ENCODE results near the gene CLCA4. TPM values are rescaled to one million over a fixed set of nuclear protein-coding genes. Genes with fewer than 3 reads are reported as not detected.

CLCA4 gene
- total and polyA plus RNA-seq, 2 experiments from 2014 or later: not detected

- Histone ChIP-seq H3K27me3 (ENCODE audit: insufficient read depth) (no peaks in the 10 kb centered on the region), H3K27ac (ENCODE audit: low read depth) (no peak overlapping the region), H3K4me2 (no peak overlapping the region), H3K36me3 (ENCODE audit: insufficient read depth) (no peaks in the 10 kb centered on the region), H3K4me1 (ENCODE audit: insufficient read depth) (no peaks in the 10 kb centered on the region), H3K4me3 (no peak overlapping the region), H3K79me2 (replicated peaks; ENCODE audit: insufficient read depth) (no peaks in the 10 kb centered on the region), H3F3A (replicated peaks; ENCODE audit: low read depth) (no peaks in the 10 kb centered on the region), H2AFZ (no peak overlapping the region), H3K9me2 (ENCODE audit: insufficient read depth) (no peaks in the 10 kb centered on the region), H4K20me1 (replicated peaks; ENCODE audit: insufficient read depth) (no peaks in the 10 kb centered on the region)
- TF ChIP-seq EZH2phosphoT487 (IDR thresholded peaks at IDR 0.05; ENCODE audit: unreplicated experiment): no peak
- no peak for TF ChIP-seq JUNB (IDR thresholded peaks at IDR 0.05; ENCODE audit: unreplicated experiment)
- no peak for TF ChIP-seq ZNF331 (CRISPR knock-in tag; IDR thresholded peaks at IDR 0.05; ENCODE audit: low read depth)
- no peak for TF ChIP-seq CREB1 (CRISPR knock-in tag; IDR thresholded peaks at IDR 0.05; ENCODE audit: low read depth)
- no peak for TF ChIP-seq EZH2 (IDR thresholded peaks at IDR 0.05; ENCODE audit: low read depth, unreplicated experiment)
- no peak for TF ChIP-seq ZNF114 (CRISPR knock-in tag; IDR thresholded peaks at IDR 0.05)
- no peak for TF ChIP-seq REST (IDR thresholded peaks at IDR 0.05; ENCODE audit: unreplicated experiment)
- TF ChIP-seq CTCF (conservative IDR thresholded peaks at IDR 0.05; ENCODE audit: low read depth in 2 of 2): no peak
- no peak for TF ChIP-seq ZNF462 (CRISPR knock-in tag; IDR thresholded peaks at IDR 0.05)
- TF ChIP-seq POLR2AphosphoS5 (IDR thresholded peaks at IDR 0.05; ENCODE audit: low read depth): no peak
- TF ChIP-seq NANOG (IDR thresholded peaks at IDR 0.05; ENCODE audit: borderline replicate concordance): no peak
- TF ChIP-seq STAT1 (IDR thresholded peaks at IDR 0.05; ENCODE audit: unreplicated experiment): no peak
- TF ChIP-seq ETS1 (IDR thresholded peaks at IDR 0.05): no peak
- H3K4me3 Mint-ChIP-seq: no peak overlapping the region
- DNase-seq (ENCODE audit: low spot score): no peak
- H3K9me3 Mint-ChIP-seq: no peaks in the 10 kb centered on the region
- H3K27me3 Mint-ChIP-seq (ENCODE audit: insufficient read depth, low read depth, poor library complexity): no peaks in the 10 kb centered on the region
- no peaks in the 10 kb centered on the region for H3K36me3 Mint-ChIP-seq (ENCODE audit: low read depth)
- no peak overlapping the region for H3K27ac Mint-ChIP-seq
- no peak for ATAC-seq
- no peaks in the 10 kb centered on the region for H3K4me1 Mint-ChIP-seq
These were observed 35.3 kb downstream of the CLCA4 start for GRCh38 chr1:86582161-86582560.

All from GM23338 (cell line).